GM13977 (cell line): ENCODE data around the gene ATP13A4.

ENCODE experiments used
- DNase-seq: peaks from one replicate; pipeline ENCODE4 v3.0.0; 2012; ENCODE audit warnings: low spot score
- CTCF ChIP-seq: IDR thresholded peaks from 2 replicates; pipeline ENCODE4 v1.5.1; 2012; ENCODE audit warnings: mild to moderate bottlenecking, control low read depth; ENCODE audit not compliant: insufficient read depth; ENCODE audit errors: extremely low read depth, missing control alignments
- in situ Hi-C: fragments of 300-500 bp; cut with MboI; formaldehyde crosslinking; loops from one replicate; pipeline ENCODE4 v1.12.0; 2022; ENCODE audit warnings: low sequenced_read_pairs, low pct_unique_long_range_greater_than_20kb, mixed read lengths, inconsistent platforms; ENCODE audit not compliant: unreplicated experiment

The ATP13A4 gene

GRCh38 chr3:193451902-193452301, 102.8 kb downstream of the ATP13A4 start:
- no peak for DNase-seq
- no peak for TF ChIP-seq CTCF
- in situ Hi-C loops = no loop called here

GRCh38 chr3:193446965-193447602, 107.6 kb downstream of the ATP13A4 start:
- no peak for TF ChIP-seq CTCF
- no peak for DNase-seq
- in situ Hi-C loops = no loop called here

- no peak for DNase-seq
- no peak for TF ChIP-seq CTCF
- in situ Hi-C loops = no loop called here
Observed at GRCh38 chr3:193439423-193439822, 115.3 kb downstream of the ATP13A4 start.

GRCh38 chr3:193418576-193419373, 135.9 kb downstream of the ATP13A4 start:
- no peak for DNase-seq
- TF ChIP-seq CTCF = no peak
- in situ Hi-C loops = no loop called here

- no peak for TF ChIP-seq CTCF
- in situ Hi-C loops = no loop called here
Observed at GRCh38 chr3:193416629-193417028, 138.1 kb downstream of the ATP13A4 start.

GRCh38 chr3:193407688-193408087, 147.0 kb downstream of the ATP13A4 start:
- TF ChIP-seq CTCF = no peak
- in situ Hi-C loops = no loop called here
- DNase-seq = no peak

More at GRCh38 chr3:193416629-193417028, 138.1 kb downstream of the ATP13A4 start:
- DNase-seq = no peak
